Hippocampal formation (tissue), 2 donors: Measurements from ENCODE around the gene KLHL29.

Experiments
- DNase-seq, 2 donors: peaks; one replicate each; lab custom pipeline; 2025; lab: John Stamatoyannopoulos, UW

KLHL29 gene

DNA sequence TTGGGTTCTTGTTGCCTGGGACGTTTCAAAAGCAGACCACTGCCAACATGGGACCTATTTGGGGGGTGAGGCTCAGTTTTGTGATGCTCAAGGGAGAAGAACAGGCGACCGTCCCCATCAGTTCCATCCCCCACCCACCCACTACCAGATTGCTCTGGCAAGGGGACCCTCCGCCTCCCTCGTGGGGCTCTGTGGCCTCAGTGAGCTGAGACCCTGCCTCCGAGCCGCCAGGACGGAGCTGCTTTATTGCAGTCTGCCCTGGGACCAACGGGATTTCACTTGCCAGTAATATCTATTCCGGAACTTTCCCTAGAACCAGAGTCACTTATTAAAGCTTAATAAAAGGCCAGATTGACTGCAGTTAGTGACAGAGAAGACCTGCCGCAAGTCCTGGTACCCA is 146.3 kb downstream of the KLHL29 start:
- DNase-seq: no peak

DNA sequence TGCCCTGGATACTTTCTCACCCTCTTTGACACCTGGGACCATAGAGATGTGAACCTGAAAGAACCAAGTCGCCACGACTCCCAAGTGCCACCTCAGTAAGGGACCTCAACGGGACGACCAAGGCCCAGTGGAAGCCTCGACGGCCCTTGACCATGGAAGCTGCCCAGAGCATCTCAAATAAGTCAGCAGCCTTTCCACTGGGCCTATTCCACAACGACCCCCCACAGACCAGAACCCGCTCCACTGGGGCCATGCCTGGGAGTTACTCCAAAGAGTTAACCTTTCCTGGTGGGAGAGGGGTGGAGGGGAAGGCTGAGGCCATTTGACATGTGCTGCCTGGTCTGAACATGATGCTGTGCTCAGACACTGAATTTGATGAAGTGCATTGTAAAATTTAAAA is 146.9 kb downstream of the KLHL29 start:
- DNase-seq: no peak

DNA sequence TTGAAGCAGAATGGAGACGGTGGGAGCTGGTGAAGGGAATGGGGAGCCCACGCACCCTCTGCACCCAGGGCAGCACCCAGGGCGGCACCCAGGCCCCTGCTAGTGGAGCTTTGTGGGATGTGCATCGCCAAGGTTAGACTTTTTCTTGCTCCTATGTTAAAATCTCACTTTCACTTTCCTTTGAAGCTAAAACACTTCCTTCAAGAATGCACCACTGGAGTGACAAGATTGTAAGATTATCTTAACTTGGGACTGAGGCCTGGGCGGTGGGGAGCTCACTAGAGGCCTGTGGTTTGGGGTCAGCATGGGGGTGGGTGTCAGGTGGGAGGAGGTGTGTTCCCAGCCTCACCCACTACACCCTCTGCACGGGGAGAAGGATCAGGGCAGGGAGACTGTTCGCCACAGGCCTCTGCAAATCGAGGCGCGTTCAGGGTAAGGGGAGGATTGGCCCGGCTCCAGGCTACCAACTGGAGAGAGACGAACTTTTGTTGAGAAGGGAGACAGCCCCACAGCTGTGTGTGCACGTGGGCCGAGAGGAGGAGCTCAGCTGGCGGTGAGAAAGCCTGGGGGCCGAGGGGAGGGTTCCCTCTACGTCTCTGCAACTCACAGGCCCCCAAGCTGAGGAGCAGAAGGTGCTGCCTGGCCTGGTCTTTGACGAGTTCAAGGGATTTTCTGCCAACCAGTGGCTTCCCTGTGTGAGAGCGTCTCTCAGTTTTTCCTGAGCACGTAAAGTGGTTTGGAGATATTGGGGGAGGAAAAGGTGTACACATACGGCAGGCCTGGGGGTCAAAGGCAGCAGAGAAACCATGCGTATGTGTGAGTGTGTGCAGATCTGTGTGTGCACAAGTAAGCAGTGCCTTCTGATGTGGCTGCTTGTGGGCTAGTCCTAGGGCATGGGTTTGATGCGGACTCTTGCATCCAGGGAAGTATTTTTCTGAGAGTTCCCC is 147.7 kb downstream of the KLHL29 start:
- no peak for DNase-seq

DNA sequence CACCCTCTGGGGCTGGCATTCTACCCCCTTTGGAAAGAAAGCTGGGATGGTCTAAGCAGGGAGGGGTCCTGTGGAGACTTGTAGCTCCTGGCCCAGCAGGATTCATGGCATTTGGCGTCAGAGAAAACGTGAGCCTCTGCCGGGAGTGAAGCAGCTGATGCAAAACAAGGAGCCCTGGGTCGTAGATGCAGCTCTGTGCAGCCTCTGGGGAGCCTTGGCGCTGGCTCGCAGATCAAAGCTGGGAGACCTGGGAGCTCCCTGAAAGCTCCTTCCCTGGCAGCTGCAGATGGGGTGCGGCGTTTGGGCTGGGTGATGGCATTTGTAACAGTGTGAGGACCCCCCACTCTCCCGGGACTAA is 148.3 kb downstream of the KLHL29 start:
- DNase-seq: no peak

DNA sequence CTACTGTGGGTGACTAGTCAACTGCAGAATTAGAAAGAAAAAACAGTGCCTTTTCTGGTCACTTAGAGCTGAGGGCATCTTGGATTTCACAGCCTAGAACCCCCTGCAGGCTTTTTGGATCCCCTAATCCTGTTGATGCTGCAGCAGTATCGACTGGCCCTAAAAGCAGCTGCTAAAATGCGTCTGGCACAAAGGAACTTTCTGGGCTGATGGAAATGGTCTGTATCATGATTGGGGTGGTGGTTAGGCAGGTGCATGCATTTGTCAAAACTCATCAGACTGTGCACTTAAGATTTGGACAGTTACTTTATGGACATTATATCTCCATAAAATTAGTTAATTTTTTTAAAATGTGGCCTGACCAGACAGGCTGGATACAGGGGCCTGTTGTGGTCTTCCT is 149.8 kb downstream of the KLHL29 start:
- DNase-seq: no peak

DNA sequence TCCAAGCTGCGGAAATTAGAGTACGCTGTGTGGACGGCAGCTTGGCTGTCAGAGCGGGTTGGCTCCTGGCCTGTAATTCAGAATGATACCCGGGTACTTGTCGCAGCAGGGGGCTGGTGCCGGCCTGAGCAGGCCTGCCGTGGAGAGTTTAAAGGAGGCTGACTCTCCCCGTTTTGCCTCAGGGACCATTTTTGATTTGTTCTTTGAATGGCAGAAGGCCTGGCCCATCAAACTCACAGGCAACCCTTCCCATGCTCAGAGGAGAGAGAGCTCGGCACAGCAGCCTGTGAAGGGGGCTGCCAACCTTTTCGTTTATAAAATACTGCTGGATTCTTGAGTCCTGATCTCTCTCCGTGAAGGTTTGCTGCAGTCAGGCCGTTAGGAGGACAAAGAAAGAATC is 151.3 kb downstream of the KLHL29 start:
- DNase-seq: no peak

DNA sequence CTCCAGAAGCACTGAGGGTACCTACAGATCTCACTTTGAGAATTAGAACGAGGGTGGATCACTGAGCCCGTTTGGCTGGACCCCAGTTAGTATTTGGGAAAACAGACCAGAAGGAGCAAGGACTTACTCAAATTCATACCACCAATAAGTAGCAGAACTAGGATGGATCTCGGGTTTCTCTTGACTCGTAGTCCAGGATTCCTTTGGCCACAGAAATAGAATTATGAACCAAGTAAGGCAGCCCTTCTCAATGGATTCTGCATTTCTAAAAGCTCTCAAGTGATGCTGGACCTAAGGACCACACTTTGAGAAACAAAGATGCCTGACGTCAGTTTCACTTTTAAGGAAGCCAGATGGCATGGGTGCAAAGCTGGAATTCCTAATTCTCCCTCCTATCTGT is 153.0 kb downstream of the KLHL29 start:
- no peak for DNase-seq

DNA sequence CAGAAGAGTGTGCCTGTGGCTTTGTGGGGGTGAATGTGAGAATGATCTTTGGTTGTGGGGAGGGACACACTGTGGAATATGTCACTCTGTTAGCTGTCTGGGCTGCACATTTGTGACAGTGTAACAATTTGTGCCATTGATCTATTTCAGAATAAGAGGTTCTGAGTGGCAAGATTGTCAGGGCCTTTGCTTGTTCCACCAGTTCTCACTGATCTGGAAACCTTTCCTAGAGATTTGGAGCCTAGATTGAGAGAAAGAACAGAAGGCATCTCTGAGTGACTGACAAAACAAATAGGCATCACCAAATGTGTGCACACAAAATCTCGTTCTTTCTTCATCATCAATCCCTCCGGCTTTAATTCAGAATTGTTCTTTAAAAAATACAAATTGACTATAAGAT is 153.6 kb downstream of the KLHL29 start:
- no peak for DNase-seq

DNA sequence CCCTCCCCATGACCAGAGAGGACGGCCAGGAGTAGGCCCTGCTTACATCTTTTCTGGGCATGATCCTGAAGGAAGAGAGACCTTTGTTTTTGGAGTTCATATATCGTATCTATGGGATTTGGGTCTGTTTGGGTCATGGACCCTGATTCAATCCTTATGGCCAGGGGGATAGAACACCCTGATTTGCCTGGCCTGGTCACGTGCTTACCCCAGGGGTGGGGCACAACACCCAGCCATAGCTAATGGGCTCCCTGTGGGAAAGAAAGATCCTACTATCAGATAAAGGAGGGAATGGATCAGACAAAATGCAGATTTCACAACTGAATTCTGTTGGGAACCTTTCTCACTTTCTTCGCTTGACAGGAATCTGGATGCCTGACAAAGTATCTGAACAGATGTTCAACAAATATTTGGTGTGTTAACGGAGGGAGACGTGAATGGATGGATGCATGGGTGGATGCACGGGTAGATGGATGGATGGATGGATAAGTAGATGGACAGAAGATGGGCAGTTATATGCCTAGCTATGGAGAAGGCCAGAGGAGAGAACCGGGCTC is 155.9 kb downstream of the KLHL29 start:
- no peak for DNase-seq

DNA sequence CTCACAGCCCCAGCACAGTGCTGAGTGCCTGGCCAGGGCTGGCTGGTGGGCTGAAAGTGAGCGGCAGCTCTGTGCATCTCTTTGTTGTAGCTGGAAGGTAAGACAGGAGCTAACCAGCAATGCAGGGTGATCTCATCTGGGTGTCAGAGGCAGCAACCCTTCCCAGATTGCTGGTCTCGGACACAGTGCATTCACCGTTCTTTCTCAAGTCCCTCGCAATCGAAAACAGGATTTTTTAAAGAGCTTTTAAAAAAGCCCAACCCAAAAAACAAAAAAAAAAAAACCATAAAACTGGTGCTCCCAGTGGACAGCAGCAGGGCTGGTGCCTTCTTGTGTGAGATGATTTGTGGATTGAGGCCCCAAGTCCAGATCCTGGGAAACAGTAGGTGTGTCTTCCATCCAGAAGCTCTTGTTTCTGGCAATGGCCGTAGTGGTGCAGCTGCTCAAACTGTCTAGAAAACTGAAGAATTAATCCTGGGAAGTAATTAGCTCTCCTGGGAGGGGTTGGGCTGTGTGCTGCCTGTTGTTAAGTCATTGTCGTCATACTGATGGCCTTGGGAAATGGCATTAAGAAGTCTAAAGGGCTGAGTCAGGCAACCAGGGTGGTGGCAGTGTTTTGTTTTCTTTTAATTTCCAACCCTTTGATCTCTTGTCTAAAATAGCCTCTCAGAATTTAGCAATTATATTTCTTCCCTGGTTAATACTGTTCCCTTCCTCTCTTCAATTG is 156.7 kb downstream of the KLHL29 start:
- DNase-seq: no peak

DNA sequence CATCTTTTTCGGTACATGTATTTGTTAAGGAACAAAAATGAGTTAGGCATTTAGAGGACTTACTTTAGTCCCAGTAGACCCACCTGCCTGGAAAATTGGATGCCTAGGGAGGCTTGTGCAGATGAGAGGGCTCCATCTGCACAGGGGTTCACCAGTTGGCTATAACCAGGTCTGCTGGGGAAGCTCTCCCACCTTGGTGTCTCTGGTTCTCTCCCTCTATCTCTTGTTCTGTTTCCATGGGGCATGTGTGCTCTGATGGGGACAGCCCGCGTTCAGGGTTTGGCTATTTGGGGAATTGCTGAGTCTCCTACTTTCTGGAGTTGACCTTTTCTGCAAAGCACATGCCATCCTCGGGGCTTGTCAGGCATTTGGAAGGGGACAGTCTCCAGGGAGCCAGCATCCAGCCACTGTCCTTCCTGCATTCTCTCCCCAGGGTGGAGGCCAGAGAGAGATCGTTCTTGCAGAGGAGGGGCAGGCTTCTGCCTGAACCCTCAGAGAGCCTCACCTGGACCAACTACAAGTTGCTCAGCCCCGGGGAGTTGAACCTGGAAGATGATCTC is 157.3 kb downstream of the KLHL29 start:
- no peak for DNase-seq

DNA sequence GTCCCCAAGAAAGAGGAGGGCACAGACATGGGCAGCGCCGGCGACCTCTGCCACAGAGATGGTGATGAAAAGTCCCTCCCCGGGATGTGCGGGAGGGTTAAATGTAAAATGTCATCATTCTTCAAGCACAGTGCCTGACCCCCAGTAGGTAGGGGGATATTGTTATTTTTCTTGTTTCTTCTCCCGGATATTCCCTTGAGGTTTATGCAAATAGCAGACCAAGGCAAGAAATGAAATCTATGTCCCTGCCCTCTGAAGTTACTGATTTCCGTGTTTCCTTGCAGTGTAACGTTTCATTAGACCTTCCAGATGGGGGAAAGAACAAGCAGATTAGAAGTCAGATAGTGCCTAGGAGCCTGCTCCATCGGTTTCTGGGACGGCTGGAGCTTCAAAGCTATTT is 158.3 kb downstream of the KLHL29 start:
- no peak for DNase-seq

DNA sequence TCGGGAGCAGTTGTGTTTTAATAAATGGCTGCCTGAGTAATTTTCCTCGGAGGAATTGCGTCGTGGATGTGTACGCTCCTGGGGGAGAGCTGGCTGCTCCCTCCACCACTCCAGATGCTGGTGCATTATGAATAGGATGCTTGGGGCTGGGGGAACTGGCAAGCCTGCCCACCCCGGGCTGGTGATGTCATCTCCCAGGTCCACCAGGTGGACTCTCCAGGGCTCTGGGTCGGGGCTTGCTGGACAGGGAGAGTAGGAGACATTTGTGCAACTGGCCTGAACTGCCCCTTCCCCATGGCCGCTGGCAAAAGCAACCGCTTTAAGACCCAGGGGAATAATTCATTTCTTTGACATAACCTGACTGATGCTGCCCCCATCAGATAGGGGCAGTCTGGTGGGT is 158.7 kb downstream of the KLHL29 start:
- no peak for DNase-seq

DNA sequence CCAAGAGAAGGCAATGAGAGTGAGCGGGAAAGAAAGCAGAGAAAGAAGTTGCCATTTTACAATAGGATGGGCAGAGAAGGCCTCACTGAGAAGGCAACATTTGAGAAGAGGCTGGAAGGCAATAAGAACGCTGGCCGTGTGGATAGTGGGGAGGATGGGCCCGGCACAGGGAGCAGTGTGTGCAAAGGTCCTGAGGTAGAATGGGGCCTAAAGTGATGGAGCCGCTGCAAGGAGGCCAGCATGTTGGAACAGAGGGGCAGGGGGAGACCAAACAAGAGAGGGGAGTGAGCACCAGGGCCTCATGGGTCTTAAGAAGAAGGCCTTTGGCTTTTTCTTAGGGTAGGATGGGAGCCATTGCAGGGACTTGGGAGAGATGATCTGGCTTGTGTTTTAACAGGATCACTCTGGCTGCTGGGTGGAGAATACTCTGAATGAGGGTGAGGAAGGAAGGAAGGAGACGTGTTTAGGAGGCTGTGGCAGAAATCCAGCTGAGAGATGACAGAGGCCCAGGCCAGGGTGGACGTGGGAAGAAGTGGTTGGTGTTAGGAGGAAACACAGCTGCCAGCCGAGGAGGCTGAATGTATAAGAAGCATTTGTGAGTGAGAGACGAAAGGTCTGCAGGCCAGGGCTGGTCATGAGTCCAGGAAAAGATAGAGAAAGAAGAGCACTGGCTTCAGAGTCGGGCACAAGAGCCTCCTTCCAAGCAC is 159.8 kb downstream of the KLHL29 start:
- DNase-seq: no peak

DNA sequence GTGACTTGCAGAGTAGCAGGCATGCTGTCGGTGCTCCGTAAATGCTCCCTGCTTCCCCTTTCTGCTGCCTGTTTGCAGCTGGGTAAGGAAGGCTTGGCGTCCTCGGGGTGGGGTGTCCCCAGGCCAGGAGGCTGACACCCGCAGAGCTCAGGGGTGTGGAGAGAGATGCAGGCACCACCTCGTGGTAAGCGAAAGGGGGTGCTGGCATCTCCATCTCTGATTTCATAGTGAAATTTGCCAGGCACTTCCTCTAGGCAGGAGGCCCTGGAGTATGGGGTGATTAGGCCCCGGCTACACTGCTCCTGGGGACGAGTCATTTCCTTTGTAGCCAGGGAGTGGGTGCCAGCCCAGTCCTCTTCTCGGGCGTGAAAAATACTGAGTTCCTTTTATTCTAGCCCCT is 160.4 kb downstream of the KLHL29 start:
- no peak for DNase-seq

DNA sequence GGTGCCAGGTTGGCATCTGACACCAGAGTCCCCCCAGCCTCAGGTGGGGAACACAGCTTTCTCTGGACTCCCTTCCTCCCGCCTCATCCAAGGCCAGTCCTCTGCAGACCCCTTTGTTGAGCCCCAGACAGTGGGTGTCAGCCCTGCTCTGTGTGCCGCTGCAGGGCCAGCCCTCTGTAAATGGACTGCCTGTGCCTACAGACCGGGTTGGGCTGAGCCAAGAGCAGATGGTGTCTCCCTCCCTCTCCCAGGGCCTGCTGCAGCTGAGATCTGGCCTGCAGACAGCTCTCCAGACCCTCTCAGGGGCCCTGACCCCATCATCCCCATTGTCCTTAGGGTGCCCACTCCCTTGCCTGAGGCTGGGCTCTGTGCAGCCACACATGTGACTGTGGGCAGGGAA is 160.8 kb downstream of the KLHL29 start:
- DNase-seq: no peak

DNA sequence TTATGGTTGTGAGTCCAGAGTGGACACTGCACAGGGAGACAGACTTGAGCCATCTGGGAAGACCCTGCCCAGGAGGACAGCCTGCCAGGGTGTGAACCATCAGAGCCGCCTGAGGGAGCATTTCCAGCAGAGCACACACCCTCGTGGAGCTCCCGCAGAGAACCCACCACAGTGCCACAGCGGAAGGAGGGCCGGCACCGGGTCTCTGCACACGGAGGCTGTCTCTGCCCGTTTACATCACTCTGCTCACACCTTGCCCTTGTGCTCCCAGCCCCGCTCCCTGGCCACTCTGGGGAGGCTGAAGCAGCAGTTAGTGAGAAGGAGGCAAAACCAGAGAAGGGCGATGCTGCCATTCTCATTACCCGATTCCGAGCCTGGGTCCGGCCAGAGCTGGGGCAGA is 161.9 kb downstream of the KLHL29 start:
- DNase-seq: no peak

DNA sequence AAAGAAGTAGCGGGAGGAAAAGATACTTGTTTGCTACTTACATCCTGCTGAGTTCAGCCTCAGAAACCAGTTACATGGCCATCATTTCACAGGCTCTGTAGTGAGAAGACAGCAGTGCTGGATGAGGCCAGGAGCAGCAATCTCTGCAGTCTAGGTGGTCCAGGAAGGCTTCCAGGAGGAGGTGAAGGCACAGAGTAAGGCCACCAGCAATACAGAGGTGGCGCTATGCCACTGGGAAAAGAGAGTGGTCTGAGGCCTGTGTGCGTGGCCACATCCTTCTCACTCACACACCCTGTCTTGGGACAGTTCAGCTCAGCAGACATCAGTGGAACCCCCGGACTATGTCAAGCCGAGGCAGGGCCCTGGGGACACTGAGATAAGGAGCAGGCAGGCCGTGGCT is 162.7 kb downstream of the KLHL29 start:
- no peak for DNase-seq

DNA sequence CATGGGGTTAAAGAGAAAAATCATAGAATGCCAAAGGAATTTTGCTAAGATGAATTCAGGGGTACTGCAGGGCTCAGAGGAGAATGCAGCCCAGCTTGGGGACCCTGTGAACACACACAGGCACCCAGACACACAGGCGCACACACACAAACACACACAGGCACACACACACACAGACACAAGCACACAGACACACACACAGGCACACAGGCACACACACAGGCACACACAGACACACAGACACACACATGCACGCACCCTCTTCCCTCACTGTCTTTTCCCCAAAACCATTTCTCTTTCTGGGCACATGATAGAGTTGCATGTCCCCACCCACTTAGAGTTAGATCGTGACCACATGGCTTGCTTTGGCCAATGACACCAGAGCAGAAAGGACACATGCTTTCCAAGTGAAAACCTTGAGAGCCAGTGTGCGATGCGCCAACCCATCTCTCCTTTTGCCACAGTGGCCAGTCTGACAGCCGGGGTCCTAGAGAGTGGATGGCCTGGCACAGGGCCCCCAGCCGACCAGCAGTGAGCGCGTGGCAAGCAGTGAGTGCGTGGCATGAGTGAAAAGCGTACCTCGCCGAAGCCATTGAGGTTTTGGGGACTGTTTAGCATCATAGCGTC is 163.3 kb downstream of the KLHL29 start:
- DNase-seq: no peak

DNA sequence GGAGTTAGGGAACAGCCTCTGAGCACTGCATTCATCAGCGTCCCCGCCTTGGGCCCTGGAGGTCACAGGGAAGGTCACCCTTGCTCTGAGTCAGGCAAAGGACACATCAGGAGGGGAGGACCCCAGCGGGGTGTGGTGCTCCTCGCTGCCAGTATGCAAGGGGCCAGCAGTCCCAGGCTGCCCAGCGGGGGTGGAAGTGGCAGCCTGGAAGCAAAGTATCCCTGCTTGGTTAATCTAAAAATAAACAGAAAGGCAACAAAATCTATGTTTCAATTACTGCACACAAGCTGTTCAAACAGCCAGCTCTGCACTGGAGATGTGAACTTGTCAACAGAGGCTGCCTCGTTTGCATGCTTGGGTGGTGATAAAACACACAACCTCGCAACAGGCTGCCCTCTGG is 164.1 kb downstream of the KLHL29 start:
- DNase-seq: no peak

DNA sequence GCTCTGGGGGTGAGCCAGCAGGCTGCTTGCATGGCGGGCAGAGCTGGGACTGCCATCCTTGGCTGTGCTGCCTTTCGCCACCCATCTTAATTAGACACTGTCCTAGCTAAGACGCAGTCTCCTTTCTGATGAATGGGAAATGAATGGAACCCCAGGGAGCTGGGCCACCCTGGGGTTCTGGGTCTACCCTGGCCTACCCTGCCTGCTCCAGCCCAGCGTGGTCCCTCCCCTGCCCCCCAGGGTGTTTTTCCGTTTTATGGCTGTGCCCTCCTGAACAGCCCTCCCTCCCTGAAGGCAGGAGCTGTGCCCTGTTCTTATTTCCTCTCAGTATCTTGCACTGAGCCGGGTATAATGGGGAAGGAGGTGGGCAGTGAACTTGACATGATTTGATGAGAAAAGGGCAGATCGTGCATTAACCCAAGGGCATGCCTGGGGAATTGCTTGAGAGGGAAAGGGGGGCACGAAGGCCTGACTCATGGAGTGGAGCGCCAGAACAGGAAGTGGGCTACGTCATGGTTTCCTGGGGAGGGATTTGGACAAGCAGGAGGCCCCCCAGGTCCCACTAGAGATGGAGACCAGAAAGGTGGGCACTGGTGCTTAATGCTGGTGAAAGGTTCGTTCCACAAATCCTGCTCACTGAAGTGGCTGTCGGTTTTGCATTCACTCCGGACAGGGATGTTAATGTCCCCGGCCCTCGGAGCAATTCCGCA is 165.0 kb downstream of the KLHL29 start:
- DNase-seq: no peak
